HG03457 (cell line): Measurements from ENCODE around the gene HSD11B1L.

Source experiments
- ATAC-seq: cut with Tn5 transposase; IDR thresholded peaks from one replicate; pipeline ENCODE4 v1.9.1; 2021; ENCODE audit warnings: moderate number of reproducible peaks; ENCODE audit not compliant: unreplicated experiment

HSD11B1L gene

GRCh38 chr19:5666921-5667610 lies 13.8 kb upstream of the HSD11B1L start:
- ATAC-seq, result no peak

- ATAC-seq, result no peak
Observed at GRCh38 chr19:5667751-5668271, 13.0 kb upstream of the HSD11B1L start.

GRCh38 chr19:5669212-5669611 lies 11.6 kb upstream of the HSD11B1L start:
- ATAC-seq, result no peak

- ATAC-seq, result no peak
Observed at GRCh38 chr19:5671600-5671999, 9.2 kb upstream of the HSD11B1L start.

GRCh38 chr19:5672708-5673459 lies 7.9 kb upstream of the HSD11B1L start:
- ATAC-seq, result no peak

- no peak for ATAC-seq
Observed at GRCh38 chr19:5673752-5674151, 7.1 kb upstream of the HSD11B1L start.

GRCh38 chr19:5674714-5675113 lies 6.1 kb upstream of the HSD11B1L start:
- ATAC-seq, result no peak

- no peak for ATAC-seq
Observed at GRCh38 chr19:5676105-5676771, 4.6 kb upstream of the HSD11B1L start.

- ATAC-seq, result no peak
Observed at GRCh38 chr19:5676772-5677105, 4.1 kb upstream of the HSD11B1L start.

GRCh38 chr19:5677136-5677535 lies 3.7 kb upstream of the HSD11B1L start:
- ATAC-seq, result no peak

- ATAC-seq, result no peak
Observed at GRCh38 chr19:5677580-5677979, 3.2 kb upstream of the HSD11B1L start.

GRCh38 chr19:5678071-5678718 lies 2.6 kb upstream of the HSD11B1L start:
- no peak for ATAC-seq

- ATAC-seq, result no peak
Observed at GRCh38 chr19:5679289-5680083, 1.3 kb upstream of the HSD11B1L start.

- ATAC-seq, result no peak
Observed at GRCh38 chr19:5680084-5680436, 767 bp upstream of the HSD11B1L start.

- no peak for ATAC-seq
Observed at GRCh38 chr19:5681391-5682106, 722 bp downstream of the HSD11B1L start.

- ATAC-seq, result no peak
Observed at GRCh38 chr19:5682107-5682482, 1.3 kb downstream of the HSD11B1L start.

- no peak for ATAC-seq
Observed at GRCh38 chr19:5683177-5683886, 2.5 kb downstream of the HSD11B1L start.

GRCh38 chr19:5684694-5685430 lies 4.0 kb downstream of the HSD11B1L start:
- ATAC-seq, result no peak

- no peak for ATAC-seq
Observed at GRCh38 chr19:5686326-5686646, 5.5 kb downstream of the HSD11B1L start.
